Femur (tissue), 1 donor: ENCODE data around the gene ALDH1A3.
A peak's percentile ranks its signal among the peaks of the same experiment; 100 is the strongest.

Experiments used
- DNase-seq: peaks from one replicate; pipeline ENCODE4 v3.0.0-alpha.2; 2017

ALDH1A3 gene

GRCh38 chr15:100885116-100885515, 5.5 kb downstream of the ALDH1A3 start:
- DNase-seq: no peak

GRCh38 chr15:100885811-100886210, 6.2 kb downstream of the ALDH1A3 start:
- DNase-seq: no peak

DNA sequence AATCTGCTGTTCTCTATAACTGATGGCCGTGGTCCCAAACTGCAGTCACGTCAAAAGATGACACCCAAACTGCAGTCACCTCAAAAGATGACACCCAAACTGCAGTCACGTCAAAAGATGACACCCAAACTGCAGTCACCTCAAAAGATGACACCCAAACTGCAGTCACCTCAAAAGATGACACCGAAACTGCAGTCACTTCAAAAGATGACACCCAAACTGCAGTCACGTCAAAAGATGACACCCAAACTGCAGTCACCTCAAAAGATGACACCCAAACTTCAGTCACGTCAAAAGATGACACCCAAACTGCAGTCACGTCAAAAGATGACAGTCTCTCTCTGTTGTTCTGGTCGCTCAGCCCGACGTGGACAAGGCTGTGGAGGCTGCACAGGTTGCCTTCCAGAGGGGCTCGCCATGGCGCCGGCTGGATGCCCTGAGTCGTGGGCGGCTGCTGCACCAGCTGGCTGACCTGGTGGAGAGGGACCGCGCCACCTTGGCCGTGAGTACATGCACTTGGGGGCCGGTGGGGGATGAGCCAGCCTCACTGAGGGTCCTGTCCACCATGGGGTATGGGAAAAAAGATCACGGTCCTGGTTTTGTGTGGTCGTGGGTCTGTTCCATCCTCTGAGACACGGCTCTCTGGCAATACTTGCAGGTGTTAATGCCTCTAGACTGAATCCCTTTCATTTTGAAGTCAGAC, 7.7 kb downstream of the ALDH1A3 start:
- DNase-seq: no peak

DNA sequence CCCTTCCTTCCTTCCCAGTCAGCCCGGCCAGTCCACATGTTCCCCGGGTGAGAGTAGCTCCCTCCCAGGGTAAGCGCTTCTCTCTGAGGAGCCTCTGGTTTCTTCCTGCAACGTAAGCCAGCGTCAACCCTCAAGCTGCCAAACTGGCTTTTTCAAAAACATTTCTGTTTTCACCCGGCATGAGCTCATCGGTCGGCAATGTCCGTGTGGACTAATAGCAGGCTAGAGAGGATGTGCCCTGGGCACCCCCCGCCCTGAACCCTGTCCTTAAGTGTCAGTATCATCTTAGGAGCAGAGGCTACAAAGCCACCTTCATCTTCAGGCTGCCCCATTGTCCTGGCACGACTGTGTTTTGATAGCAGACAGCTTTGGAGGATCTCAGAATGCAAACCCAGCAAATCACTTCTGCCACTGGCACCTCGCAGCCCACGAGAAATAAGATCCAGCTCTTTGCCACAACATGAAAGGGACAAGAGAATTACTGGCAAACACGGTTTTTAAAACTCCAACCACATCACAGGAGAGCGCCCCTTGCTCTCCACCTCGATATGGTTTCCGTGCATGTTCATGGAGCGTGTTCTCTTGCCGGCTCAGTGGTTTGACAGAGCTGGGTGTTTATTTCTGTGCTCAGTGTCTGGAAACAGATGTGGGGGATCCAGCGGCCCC, 9.9 kb downstream of the ALDH1A3 start:
- DNase-seq: peak; percentile 67

DNA sequence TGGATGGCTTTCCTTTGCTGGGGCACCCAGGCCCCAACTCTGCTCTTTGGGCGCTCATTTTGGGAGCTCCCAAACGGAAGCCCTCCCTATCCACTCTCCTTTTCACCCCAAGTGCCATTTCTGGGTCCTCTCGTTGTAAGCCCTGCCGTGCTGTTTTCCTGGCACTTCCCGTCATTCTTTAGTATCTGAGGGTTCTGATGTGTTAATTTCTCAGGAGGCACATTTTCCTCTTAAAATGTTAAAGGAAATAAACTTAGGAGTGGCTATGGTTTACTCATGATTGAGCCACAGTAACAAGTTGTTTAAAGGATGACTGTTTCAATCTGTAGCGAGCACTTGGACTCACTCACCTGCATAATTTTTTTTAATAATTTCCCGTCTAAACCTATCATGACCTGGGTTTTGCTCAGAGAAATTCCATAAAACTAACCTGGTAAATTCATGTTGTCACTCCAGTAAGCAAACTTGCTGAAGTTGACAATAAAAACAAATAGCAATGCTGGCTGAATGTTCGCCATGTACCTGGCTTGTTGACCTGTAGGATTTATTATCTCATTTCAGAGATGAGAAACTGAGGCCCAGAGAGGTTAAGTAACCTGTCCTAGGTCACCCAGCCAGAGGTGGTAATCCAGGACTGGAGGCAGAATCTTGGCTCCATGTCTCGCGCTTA, 10.6 kb downstream of the ALDH1A3 start:
- DNase-seq: no peak

GRCh38 chr15:100890850-100891249, 11.2 kb downstream of the ALDH1A3 start:
- DNase-seq: no peak

DNA sequence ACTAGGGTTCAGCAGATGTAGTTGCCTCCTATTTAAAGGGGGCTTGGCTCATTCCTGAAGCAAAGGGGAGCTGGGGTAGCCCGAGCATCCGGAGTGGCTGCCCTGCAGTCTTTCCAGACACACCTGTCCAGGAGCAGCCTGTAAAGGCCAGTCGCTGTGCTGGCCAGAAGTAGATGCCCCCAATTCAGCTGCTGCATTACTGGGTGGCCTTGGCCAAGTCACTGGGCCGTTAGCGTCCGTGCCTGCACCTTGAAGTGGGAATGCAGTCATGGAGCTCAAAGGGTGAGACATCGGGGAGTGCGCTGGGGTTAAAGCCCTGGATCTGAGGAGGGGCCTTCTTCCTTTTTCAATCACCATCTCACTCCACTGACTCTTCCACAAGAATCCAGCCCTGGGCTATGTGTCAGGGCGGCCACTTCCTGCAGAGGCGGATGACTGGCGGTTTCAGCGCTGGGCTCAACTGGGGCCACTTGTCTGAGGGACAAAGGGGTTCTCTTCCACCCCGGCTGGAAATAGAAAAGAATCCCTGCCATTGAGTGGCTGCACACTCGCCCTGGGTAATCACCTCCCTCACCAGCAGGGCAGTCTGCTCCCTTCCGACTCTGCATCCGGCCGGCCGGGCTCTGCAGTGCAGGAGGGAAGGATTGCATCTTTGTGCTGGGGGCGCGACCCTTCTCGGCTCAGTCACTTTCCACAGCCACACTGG, 11.8 kb downstream of the ALDH1A3 start:
- DNase-seq: no peak

DNA sequence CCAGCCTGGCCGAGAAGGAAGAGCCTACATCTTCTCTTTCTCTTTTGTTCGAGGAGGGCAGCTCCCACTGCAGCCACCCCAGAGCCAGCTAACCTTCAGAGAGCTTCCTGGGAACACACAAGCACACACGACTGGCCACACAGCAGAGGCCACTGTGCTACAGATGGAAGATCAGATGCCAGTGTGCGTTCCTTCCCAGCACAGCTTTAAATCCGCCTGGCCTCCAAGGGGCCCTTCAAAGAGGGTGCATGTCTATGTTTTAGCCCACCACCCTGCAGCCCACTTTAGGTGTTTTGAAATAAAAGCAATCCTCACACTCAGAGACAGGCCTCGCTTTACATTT, 12.4 kb downstream of the ALDH1A3 start:
- DNase-seq: no peak

GRCh38 chr15:100893261-100893963, 13.8 kb downstream of the ALDH1A3 start:
- no peak for DNase-seq

DNA sequence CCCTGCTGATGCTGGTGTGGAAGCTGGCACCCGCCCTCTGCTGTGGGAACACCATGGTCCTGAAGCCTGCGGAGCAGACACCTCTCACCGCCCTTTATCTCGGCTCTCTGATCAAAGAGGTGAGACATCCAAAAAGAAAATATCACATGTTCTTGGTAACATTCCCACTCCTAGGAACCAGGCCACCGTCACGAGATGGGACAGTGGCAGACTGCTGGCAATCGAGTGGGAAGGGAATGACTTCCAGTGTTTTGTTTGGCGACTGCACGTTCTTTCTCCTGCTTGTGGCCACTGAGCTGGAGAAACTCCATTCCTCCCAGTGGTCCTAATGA, 14.3 kb downstream of the ALDH1A3 start:
- no peak for DNase-seq

- DNase-seq: no peak
These were observed 16.1 kb downstream of the ALDH1A3 start for GRCh38 chr15:100895721-100896120.

GRCh38 chr15:100897221-100898151, 17.9 kb downstream of the ALDH1A3 start:
- DNase-seq: no peak

GRCh38 chr15:100898152-100898490, 18.5 kb downstream of the ALDH1A3 start:
- DNase-seq: no peak

GRCh38 chr15:100898661-100899462, 19.2 kb downstream of the ALDH1A3 start:
- no peak for DNase-seq

DNA sequence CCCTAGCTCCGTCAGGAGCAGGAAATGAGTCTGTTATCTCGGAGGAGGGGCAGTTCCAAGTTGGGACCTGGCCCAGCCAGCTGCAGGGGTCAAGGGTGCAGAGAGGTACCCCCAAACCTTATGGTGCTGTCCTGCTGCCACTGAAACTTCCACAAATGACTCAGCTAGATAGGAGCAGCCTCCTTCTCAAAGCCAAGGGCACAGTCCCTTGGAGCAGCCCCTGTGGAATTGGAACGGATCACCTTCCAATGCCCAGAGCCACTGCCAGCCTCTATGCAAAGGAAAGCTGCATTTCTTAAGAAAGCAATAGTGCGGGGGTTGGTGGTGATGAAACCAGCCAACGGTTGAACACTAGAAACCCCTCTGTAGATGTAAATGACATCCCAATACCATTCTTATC, 20.0 kb downstream of the ALDH1A3 start:
- no peak for DNase-seq

- DNase-seq: peak; percentile 57
These were observed 20.6 kb downstream of the ALDH1A3 start for GRCh38 chr15:100900136-100900794.

- no peak for DNase-seq
These were observed 21.2 kb downstream of the ALDH1A3 start for GRCh38 chr15:100900795-100901169.

- no peak for DNase-seq
These were observed 21.7 kb downstream of the ALDH1A3 start for GRCh38 chr15:100901296-100901695.

GRCh38 chr15:100901702-100902435, 22.2 kb downstream of the ALDH1A3 start:
- peak; percentile 79 for DNase-seq
